OCI-LY7 (cell line): Measurements from ENCODE around the gene TRPV6. TPM values are rescaled to one million over a fixed set of nuclear protein-coding genes. Genes with fewer than 3 reads are reported as not detected.

Experiments
- BruUV-seq: library from RNA; stranded (reverse); fragments of 400-500 nt; replicated peaks from 2 replicates; lab custom pipeline; 2021; lab: Mats Ljungman, UMichigan
- CTCF ChIA-PET: fragments of 300-600 bp; sonication (Branson Sonifier 250); formaldehyde crosslinking; loops from one replicate; lab custom pipeline; 2022; ENCODE audit warnings: antibody characterized with exemption; ENCODE audit not compliant: unreplicated experiment; lab: Charles Lee
- POLR2A ChIA-PET: fragments of 300-600 bp; sonication (Branson Sonifier 250); formaldehyde crosslinking; loops from one replicate; lab custom pipeline; 2022; ENCODE audit warnings: antibody characterized with exemption; lab: Charles Lee
- DNase-seq: peaks from one replicate; pipeline ENCODE4 v3.0.0-alpha.2; 2015; ENCODE audit warnings: low spot score
- H2AFZ ChIP-seq: fragments of 200-600 bp; sonication (generic), shearing (Covaris generic); 2 replicates; pipeline ENCODE4 v1.6.1; 2014; ENCODE audit warnings: mild to moderate bottlenecking, antibody characterized with exemption, low read length, moderate library complexity
- H3K27ac ChIP-seq: fragments of 200-600 bp; sonication (generic); 2 replicates; pipeline ENCODE4 v1.5.1; 2014; ENCODE audit warnings: mixed run types, low read depth, mild to moderate bottlenecking, moderate library complexity, low read length, inconsistent platforms; ENCODE audit not compliant: poor library complexity, severe bottlenecking
- H3K36me3 ChIP-seq: fragments of 200-600 bp; sonication (generic); 2 replicates; pipeline ENCODE4 v1.6.1; 2014; ENCODE audit warnings: mild to moderate bottlenecking, antibody characterized with exemption, low read length, moderate library complexity, mixed read lengths; ENCODE audit not compliant: insufficient read depth
- H3K4me1 ChIP-seq: fragments of 200-600 bp; sonication (generic); 2 replicates; pipeline ENCODE4 v1.5.1; 2014; ENCODE audit warnings: mild to moderate bottlenecking, low read length; ENCODE audit not compliant: insufficient read depth, poor library complexity, severe bottlenecking
- H3K4me2 ChIP-seq: fragments of 200-600 bp; sonication (generic); 2 replicates; pipeline ENCODE4 v1.6.1; 2014; ENCODE audit warnings: mild to moderate bottlenecking, low read length
- H3K4me3 ChIP-seq: fragments of 200-600 bp; sonication (generic); 2 replicates; pipeline ENCODE4 v1.5.1; 2014; ENCODE audit warnings: mild to moderate bottlenecking, low read depth, low read length; ENCODE audit not compliant: poor library complexity, severe bottlenecking
- H3K79me2 ChIP-seq: fragments of 200-600 bp; sonication (generic); 2 replicates; pipeline ENCODE4 v1.6.1; 2016; ENCODE audit warnings: low read depth, mild to moderate bottlenecking, low read length, moderate library complexity, mixed read lengths; ENCODE audit not compliant: insufficient read depth
- H3K9me2 ChIP-seq: fragments of 200-600 bp; sonication (generic); 2 replicates; pipeline ENCODE4 v1.6.1; 2016; ENCODE audit warnings: mild to moderate bottlenecking, low read length, mixed read lengths; ENCODE audit not compliant: insufficient read depth
- H3K9me3 ChIP-seq: fragments of 200-600 bp; sonication (generic); 2 replicates; pipeline ENCODE4 v1.6.1; 2014; ENCODE audit warnings: mild to moderate bottlenecking, mixed run types, low read length, mixed read lengths
- H4K20me1 ChIP-seq: fragments of 200-600 bp; sonication (generic); 2 replicates; pipeline ENCODE4 v1.6.1; 2014; ENCODE audit warnings: mild to moderate bottlenecking, antibody characterized with exemption, low read length, moderate library complexity, mixed read lengths; ENCODE audit not compliant: insufficient read depth
- CTCF ChIP-seq: fragments of 200-600 bp; sonication (generic); conservative IDR thresholded peaks from 2 replicates; pipeline ENCODE4 v1.5.1; 2014; ENCODE audit warnings: mild to moderate bottlenecking, antibody characterized with exemption, low read length, moderate library complexity, mixed read lengths
- EZH2phosphoT487 ChIP-seq: fragments of 200-600 bp; sonication (generic); IDR thresholded peaks from 2 replicates; pipeline ENCODE4 v1.6.1; 2018; ENCODE audit warnings: low read depth, borderline replicate concordance, mild to moderate bottlenecking, mixed run types, antibody characterized with exemption, low read length, moderate library complexity, mixed read lengths
- intact Hi-C: fragments of 100-400 bp; cut with micrococcal nuclease; formaldehyde crosslinking; loops from one replicate; pipeline ENCODE4 v1.10.0; 2022; ENCODE audit not compliant: unreplicated experiment
- total RNA-seq, 2 experiments: library from RNA; depleted of rRNA in 1 of 2; stranded (reverse); fragments of >200 nt in 1 of 2; shearing (Covaris generic) in 1 of 2; gene quantifications; 2 replicates each; pipeline ENCODE4 v1.2.3, GENCODE V29; 2014 to 2022

TRPV6 gene
- total RNA-seq, 2 experiments from 2014 or later: not detected

GRCh38 chr7:142847353-142847752 lies 38.2 kb downstream of the TRPV6 start:
- TF ChIP-seq EZH2phosphoT487 (no peak), CTCF (no peak)
- no peaks in the 10 kb centered on the region for H3K9me3 ChIP-seq
- intact Hi-C loops: no loop called here
- H3K4me3 ChIP-seq: no peak overlapping the region
- no peak overlapping the region for H3K27ac ChIP-seq
- no peaks in the 10 kb centered on the region for H3K4me1 ChIP-seq
- ChIA-PET POLR2A (no interaction called here), CTCF (no interaction called here)
- H3K4me2 ChIP-seq: no peak overlapping the region
- H3K36me3 ChIP-seq: no peaks in the 10 kb centered on the region
- no peaks in the 10 kb centered on the region for H4K20me1 ChIP-seq
- no peak for DNase-seq
- H3K79me2 ChIP-seq: no peaks in the 10 kb centered on the region
- no peaks in the 10 kb centered on the region for H3K9me2 ChIP-seq
- H2AFZ ChIP-seq: no peak overlapping the region
- no TSS peak for BruUV-seq

GRCh38 chr7:142842251-142842766 lies 43.2 kb downstream of the TRPV6 start:
- intact Hi-C loops: no loop called here
- BruUV-seq: no TSS peak

GRCh38 chr7:142838461-142839213 lies 46.9 kb downstream of the TRPV6 start:
- Histone ChIP-seq H4K20me1 (no peaks in the 10 kb centered on the region), H3K9me3 (no peaks in the 10 kb centered on the region)
- POLR2A ChIA-PET: interaction anchor here (1.0 kb wide), 1 partner anchor 10 kb away, joined by 6 read pairs; no protein-coding TSS in a partner anchor

More at GRCh38 chr7:142842251-142842766, 43.2 kb downstream of the TRPV6 start:
- no peaks in the 10 kb centered on the region for H3K9me2 ChIP-seq
- CTCF ChIA-PET: no interaction called here
- no peaks in the 10 kb centered on the region for H3K4me1 ChIP-seq
- no peak overlapping the region for H2AFZ ChIP-seq
- no peaks in the 10 kb centered on the region for H3K9me3 ChIP-seq
- DNase-seq: no peak
- no peak overlapping the region for H3K4me3 ChIP-seq
- no peaks in the 10 kb centered on the region for H3K79me2 ChIP-seq
- POLR2A ChIA-PET: no interaction called here
- no peaks in the 10 kb centered on the region for H4K20me1 ChIP-seq
- H3K36me3 ChIP-seq: no peaks in the 10 kb centered on the region
- no peak overlapping the region for H3K27ac ChIP-seq
- no peak overlapping the region for H3K4me2 ChIP-seq
- TF ChIP-seq EZH2phosphoT487: no peak

More at GRCh38 chr7:142838461-142839213, 46.9 kb downstream of the TRPV6 start:
- TF ChIP-seq EZH2phosphoT487 (no peak), CTCF (no peak)
- no TSS peak for BruUV-seq
- no peaks in the 10 kb centered on the region for H3K4me1 ChIP-seq
- H2AFZ ChIP-seq: no peak overlapping the region
- no peaks in the 10 kb centered on the region for H3K36me3 ChIP-seq
- H3K4me3 ChIP-seq: no peak overlapping the region
- H3K27ac ChIP-seq: no peak overlapping the region
- no peak overlapping the region for H3K4me2 ChIP-seq
- H3K9me2 ChIP-seq: no peaks in the 10 kb centered on the region
- intact Hi-C loops: no loop called here
- H3K79me2 ChIP-seq: no peaks in the 10 kb centered on the region
- CTCF ChIA-PET: no interaction called here
- DNase-seq: no peak
